GM21723 (cell line): ENCODE data around the gene SEZ6L2.

Experiments
- ATAC-seq: cut with Tn5 transposase; IDR thresholded peaks from one replicate; pipeline ENCODE4 v1.9.1; 2021; ENCODE audit warnings: mild to moderate bottlenecking, moderate library complexity; ENCODE audit not compliant: unreplicated experiment

SEZ6L2 gene

DNA sequence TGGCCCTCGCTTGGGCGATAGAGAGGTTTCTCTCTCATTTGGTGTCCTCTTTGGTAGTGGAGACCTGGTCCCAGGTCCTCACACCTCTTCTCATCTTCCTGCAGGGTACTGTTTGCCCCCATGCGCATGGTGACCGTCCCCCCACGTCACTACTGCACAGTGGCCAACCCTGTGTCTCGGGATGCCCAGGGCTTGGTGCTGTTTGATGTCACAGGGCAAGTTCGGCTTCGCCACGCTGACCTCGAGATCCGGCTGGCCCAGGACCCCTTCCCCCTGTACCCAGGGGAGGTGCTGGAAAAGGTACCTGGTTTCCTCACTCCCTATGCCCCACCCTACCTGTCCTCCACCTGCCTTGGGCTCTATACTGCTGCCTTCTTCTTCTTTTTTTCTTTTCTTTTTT lies 68.6 kb downstream of the SEZ6L2 start:
- ATAC-seq: no peak

DNA sequence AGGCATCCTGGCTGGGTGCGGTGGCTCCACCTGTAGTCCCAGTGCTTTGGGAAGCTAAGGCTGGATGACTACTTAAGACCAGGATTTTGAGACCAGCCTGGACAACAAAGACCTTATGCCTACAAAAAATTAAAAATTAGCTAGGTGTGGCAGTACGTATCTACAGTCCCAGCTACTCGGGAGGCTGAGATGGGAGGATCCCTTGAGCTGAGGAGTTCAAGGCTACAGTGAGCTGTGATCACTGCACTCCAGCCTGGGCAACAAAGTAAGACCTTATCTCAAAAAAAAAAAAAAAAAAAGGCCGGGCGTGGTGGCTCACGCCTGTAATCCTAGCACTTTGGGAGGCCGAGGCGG lies 73.0 kb downstream of the SEZ6L2 start:
- ATAC-seq: no peak

DNA sequence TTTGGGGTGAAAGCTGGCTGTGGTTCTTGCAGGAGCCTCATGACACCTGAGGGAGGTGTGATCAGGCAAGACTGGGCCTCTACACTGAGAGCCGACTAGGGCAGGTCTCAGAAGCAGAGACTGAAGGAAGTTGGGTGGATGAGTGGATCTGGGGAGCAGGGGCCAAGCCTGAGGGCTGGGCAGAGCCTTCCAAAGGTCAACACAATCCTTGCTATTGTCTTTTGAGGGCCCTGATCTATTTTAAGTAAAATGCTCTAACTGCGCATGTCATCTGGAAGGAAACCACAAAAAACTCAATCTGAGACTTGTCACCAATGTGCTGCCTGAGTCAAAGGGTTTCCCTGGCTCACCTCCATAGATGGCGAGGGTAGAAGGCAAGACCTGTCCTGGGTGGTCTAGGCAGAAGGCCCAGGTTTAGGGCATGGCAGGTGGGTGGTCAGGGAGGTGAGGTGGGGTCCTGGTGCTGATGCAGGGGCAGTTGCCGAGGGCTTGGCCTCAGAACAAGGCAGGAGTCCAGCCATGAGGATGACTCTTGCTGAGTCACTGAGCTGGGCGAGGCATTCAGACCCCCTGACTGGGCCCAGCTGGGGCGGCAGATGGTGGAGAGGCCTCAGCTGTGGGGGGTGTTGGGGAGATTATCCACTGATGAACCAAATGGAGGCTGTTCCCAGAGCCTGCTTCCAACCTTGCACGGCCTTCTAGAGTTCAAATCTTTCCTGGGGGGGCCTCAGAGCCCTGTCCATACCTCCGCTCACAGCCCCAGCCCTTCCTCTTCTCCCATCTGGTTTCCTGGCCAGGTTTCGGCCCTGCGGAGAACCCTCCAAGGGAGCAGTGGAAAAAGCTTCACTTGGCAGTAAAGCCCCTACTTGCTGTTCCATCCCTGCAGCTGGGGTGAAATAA lies 74.0 kb downstream of the SEZ6L2 start:
- ATAC-seq: no peak

GRCh38 chr16:29824589-29825144 lies 74.7 kb downstream of the SEZ6L2 start:
- ATAC-seq: no peak

GRCh38 chr16:29821643-29822115 lies 77.7 kb downstream of the SEZ6L2 start:
- no peak for ATAC-seq
